ENCODE measurements around the gene KLHL29. TPM values are rescaled to one million over a fixed set of nuclear protein-coding genes. Genes with fewer than 3 reads are reported as not detected.

The KLHL29 gene
- polyA plus RNA-seq, 1 of the 3 experiments (the other 2 are of a cell fraction): 4.6 TPM

DNA sequence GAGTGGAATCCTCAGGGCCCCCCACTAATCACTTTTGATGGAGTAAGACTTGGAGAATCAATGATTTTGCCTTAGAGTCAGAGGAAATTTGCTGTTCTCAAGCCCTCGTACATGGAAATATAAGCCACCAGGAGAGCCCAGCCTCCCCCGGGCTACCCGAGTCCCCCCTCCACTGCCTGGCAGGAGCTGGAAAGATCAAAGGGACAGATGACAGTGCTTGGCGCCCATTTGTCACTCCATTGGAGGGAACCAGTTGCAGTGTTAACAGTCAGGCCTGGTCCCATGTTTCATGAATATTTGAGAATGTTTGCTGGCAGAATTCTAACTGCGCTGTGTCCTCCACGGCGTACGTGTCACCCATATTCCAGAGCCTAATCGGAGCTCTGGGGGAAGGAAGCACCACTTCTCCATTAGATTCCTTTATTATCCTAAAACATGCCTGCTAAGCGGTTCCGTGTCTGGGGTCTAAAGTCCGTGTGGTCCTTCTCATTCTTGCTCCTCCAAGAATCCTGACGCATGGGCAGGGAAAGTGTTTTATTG is 202.4 kb downstream of the KLHL29 start:
- no peak overlapping the region for H3K4me3 ChIP-seq (ENCODE audit: low read depth in 2 of 2, low read length in 1 of 2)
- ChIA-PET POLR2A (no interaction called here), CTCF (interaction anchor here (1.0 to 1.3 kb wide), 3 partner anchors 13 to 173 kb away, joined by 3 to 4 read pairs (median 3); no protein-coding TSS in a partner anchor)
- H3K27me3 ChIP-seq (ENCODE audit: insufficient read depth): no peaks in the 10 kb centered on the region
- H3K27ac ChIP-seq (ENCODE audit: low read depth in 2 of 2, low read length in 1 of 2): no peak overlapping the region
- H4K20me1 ChIP-seq (ENCODE audit: insufficient read depth): no peaks in the 10 kb centered on the region
- WGBS (ENCODE audit: low lambda C conversion rate): 88% methylated on average over 13 of the region's 13 CpGs
- no peak overlapping the region for H3K4me2 ChIP-seq
- TF ChIP-seq RFX5 (IDR thresholded peaks at IDR 0.05; ENCODE audit: low read length): no peak
- no peak for TF ChIP-seq JUND (IDR thresholded peaks at IDR 0.05)
- TF ChIP-seq RAD21 (IDR thresholded peaks at IDR 0.05; ENCODE audit: low read length): no peak
- no peak for TF ChIP-seq GABPA (IDR thresholded peaks at IDR 0.05; ENCODE audit: low read depth)
- TF ChIP-seq, protein P1, sequence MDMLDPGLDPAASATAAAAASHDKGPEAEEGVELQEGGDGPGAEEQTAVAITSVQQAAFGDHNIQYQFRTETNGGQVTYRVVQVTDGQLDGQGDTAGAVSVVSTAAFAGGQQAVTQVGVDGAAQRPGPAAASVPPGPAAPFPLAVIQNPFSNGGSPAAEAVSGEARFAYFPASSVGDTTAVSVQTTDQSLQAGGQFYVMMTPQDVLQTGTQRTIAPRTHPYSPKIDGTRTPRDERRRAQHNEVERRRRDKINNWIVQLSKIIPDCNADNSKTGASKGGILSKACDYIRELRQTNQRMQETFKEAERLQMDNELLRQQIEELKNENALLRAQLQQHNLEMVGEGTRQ (IDR thresholded peaks at IDR 0.05; ENCODE audit: borderline replicate concordance, low read depth, low read length): no peak
- TF ChIP-seq EZH2phosphoT487 (IDR thresholded peaks at IDR 0.05; ENCODE audit: borderline replicate concordance, low read depth): no peak
- TF ChIP-seq, protein P2, sequence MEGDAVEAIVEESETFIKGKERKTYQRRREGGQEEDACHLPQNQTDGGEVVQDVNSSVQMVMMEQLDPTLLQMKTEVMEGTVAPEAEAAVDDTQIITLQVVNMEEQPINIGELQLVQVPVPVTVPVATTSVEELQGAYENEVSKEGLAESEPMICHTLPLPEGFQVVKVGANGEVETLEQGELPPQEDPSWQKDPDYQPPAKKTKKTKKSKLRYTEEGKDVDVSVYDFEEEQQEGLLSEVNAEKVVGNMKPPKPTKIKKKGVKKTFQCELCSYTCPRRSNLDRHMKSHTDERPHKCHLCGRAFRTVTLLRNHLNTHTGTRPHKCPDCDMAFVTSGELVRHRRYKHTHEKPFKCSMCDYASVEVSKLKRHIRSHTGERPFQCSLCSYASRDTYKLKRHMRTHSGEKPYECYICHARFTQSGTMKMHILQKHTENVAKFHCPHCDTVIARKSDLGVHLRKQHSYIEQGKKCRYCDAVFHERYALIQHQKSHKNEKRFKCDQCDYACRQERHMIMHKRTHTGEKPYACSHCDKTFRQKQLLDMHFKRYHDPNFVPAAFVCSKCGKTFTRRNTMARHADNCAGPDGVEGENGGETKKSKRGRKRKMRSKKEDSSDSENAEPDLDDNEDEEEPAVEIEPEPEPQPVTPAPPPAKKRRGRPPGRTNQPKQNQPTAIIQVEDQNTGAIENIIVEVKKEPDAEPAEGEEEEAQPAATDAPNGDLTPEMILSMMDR (IDR thresholded peaks at IDR 0.05): no peak
- no peak for TF ChIP-seq SIN3A (IDR thresholded peaks at IDR 0.05; ENCODE audit: borderline replicate concordance, low read depth, low read length)
- no peak for TF ChIP-seq FOSL2 (IDR thresholded peaks at IDR 0.05; ENCODE audit: borderline replicate concordance, low read depth)
- TF ChIP-seq POLR2AphosphoS5 (IDR thresholded peaks at IDR 0.05; ENCODE audit: low read depth, low read length): no peak
- no peak for TF ChIP-seq FOXJ3 (CRISPR knock-in tag; IDR thresholded peaks at IDR 0.05)
- TF ChIP-seq YY1 (IDR thresholded peaks at IDR 0.05; ENCODE audit: low read depth): no peak
- TF ChIP-seq, protein P3, sequence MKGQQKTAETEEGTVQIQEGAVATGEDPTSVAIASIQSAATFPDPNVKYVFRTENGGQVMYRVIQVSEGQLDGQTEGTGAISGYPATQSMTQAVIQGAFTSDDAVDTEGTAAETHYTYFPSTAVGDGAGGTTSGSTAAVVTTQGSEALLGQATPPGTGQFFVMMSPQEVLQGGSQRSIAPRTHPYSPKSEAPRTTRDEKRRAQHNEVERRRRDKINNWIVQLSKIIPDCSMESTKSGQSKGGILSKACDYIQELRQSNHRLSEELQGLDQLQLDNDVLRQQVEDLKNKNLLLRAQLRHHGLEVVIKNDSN (IDR thresholded peaks at IDR 0.05; ENCODE audit: borderline replicate concordance, low read depth): no peak
- no peak for TF ChIP-seq EP300 (IDR thresholded peaks at IDR 0.05; ENCODE audit: borderline replicate concordance in 1 of 2, low read depth in 1 of 2, low read length in 1 of 2)
- no peak for TF ChIP-seq SMC3 (IDR thresholded peaks at IDR 0.05; ENCODE audit: low read depth, low read length)
- TF ChIP-seq, protein P4, sequence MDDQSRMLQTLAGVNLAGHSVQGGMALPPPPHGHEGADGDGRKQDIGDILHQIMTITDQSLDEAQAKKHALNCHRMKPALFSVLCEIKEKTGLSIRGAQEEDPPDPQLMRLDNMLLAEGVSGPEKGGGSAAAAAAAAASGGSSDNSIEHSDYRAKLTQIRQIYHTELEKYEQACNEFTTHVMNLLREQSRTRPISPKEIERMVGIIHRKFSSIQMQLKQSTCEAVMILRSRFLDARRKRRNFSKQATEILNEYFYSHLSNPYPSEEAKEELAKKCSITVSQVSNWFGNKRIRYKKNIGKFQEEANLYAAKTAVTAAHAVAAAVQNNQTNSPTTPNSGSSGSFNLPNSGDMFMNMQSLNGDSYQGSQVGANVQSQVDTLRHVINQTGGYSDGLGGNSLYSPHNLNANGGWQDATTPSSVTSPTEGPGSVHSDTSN (IDR thresholded peaks at IDR 0.05): no peak
- no peak overlapping the region for H3K9ac ChIP-seq
- H3K79me2 ChIP-seq (ENCODE audit: insufficient read depth): no peaks in the 10 kb centered on the region
- no peaks in the 10 kb centered on the region for H3K36me3 ChIP-seq (replicated peaks in 1 of 2; ENCODE audit: control insufficient read depth in 1 of 2, insufficient read depth in 2 of 2, low read length in 1 of 2)
- H3K9me2 ChIP-seq: no peaks in the 10 kb centered on the region
- no peaks in the 10 kb centered on the region for H3F3A ChIP-seq (replicated peaks; ENCODE audit: insufficient read depth)
- H3K4me1 ChIP-seq (ENCODE audit: control insufficient read depth in 1 of 2, insufficient read depth in 2 of 2, low read depth in 1 of 2, low read length in 1 of 2): peaks cover 0 to 11% of the 10 kb centered on the region in 2 experiments; a peak in 2 of 4 replicates
- no peak overlapping the region for H2AFZ ChIP-seq (ENCODE audit: low read depth)
- no peaks in the 10 kb centered on the region for H3K9me3 ChIP-seq
- DNase-seq: peak; percentile 56

Measured in SK-N-SH (cell line).